ENCODE results near the gene MORN1.
"Not testable (repeated sequence)": the region's sequence is repeated elsewhere in the genome, so short reads cannot be mapped to it uniquely, and the experiment has no call there.

MORN1 gene

DNA sequence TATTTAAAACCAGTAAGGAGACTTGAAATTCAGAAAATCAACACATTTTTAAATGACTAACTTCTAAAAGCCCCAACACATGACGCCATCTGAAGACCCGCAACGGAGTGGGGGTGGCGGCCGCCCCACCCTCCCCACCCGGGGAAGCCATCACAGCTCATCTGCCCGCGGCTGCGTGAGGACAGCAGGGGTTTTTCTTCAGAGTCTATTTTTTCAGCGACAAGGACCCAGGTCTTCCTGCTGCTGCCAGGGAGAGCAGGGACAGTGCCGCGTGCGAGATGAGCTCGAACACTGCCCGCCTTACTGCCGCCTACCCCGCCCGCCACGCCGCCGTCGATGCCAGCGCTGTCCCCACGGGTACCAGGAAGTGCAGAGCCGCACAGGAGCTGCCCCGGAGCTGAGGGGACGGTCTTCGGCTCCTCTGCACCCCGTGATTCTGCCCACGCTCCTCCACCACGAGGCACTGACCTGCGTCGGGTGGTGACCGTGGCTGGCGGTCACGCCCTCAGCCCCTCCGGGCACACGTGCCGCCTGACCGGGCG lies 84.2 kb downstream of the MORN1 start:
- DNase-seq (ENCODE audit: low read depth, low spot score), result no peak

DNA sequence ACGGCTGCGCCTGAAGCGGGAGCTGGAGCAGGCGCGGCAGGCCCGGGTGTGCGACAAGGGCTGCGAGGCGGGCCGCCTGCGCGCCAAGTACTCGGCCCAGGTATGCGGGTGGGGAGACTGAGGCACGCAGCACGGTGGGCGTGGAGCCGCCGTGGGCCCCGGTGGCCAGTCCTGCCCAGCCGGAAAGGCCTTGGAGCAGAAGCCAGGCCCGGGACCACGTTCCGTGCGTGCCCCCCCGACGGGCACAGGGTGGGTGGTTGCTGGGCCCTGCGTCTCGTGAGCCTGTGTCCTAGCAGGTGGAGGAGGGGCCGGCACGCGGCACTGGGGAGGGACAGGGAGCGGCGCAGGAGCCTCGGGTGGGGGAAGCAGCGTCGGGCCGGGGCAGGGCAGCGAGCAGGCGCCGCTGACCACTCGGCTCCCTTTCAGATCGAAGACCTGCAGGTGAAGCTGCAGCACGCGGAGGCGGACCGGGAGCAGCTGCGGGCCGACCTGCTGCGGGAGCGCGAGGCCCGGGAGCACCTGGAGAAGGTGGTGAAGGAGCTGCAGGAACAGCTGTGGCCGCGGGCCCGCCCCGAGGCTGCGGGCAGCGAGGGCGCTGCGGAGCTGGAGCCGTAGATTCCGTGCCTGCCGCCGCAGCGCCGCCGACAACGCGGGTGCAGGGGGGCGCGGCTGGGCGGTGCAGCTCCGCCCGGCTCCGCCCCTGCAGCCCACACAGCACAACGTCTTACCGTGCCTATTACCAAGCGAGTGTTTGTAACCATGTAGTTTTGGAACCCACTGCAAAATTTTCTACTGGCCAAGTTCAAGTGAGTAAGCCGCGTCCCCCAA lies 85.0 kb downstream of the MORN1 start:
- DNase-seq (ENCODE audit: low read depth, low spot score), result no peak

DNA sequence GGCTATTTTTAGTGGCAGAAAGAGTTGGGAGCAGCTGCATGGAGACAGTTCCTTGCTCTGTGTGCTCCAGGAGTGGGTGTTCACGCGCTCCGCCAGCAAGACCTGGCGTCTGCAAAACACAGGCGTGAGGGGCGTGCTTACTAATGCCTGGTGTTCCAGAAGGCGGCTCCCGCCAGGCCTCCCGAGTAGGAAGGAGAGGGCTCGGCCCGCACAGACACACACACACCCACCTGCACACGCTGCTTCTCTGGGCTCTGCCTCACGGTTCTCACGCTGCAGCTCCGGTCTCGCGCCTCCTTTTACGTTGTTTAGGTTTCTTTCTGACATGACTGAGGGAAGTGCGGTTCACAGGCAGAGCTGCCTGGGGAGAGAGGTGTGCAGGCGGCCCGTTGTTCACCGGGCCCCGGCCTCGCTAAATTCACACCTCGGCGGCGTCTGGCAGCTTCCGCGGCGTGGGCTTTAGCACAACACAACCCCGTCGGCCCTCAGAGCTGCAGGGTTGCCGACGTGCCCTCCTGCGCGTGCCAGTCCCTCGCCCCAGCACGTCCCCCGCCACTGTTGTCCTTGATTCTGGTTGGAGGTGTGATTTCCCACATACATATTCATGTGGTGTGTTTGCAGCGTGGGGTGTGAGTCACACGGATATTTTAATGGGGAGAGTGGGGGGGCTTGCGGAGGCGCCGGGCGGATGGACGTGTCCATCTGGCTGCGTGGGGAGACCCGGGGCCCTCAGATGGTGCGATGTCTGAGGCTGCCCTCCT lies 86.3 kb downstream of the MORN1 start:
- DNase-seq (ENCODE audit: low read depth, low spot score), result no peak

- DNase-seq (ENCODE audit: low read depth, low spot score), result no peak
Measured at GRCh38 chr1:2304282-2304681, 87.1 kb downstream of the MORN1 start.

DNA sequence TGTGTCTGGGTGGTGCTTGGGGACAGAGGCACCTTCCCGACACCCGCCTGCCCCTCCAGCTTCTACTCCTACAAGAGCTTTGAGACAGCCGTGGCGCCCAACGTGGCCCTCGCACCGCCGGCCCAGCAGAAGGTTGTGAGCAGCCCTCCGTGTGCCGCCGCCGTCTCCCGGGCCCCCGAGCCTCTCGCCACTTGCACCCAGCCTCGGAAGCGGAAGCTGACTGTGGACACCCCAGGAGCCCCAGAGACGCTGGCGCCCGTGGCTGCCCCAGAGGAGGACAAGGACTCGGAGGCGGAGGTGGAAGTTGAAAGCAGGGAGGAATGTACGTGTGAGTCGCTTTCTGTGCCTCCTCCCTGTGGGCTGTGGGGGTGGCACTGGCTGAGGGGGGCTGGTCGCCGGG lies 87.6 kb downstream of the MORN1 start:
- no peak for DNase-seq (ENCODE audit: low read depth, low spot score)

- DNase-seq (ENCODE audit: low read depth, low spot score), result no peak
Measured at GRCh38 chr1:2303016-2303775, 88.2 kb downstream of the MORN1 start.

GRCh38 chr1:2302292-2302925 lies 88.9 kb downstream of the MORN1 start:
- DNase-seq (ENCODE audit: low read depth, low spot score), result no peak

DNA sequence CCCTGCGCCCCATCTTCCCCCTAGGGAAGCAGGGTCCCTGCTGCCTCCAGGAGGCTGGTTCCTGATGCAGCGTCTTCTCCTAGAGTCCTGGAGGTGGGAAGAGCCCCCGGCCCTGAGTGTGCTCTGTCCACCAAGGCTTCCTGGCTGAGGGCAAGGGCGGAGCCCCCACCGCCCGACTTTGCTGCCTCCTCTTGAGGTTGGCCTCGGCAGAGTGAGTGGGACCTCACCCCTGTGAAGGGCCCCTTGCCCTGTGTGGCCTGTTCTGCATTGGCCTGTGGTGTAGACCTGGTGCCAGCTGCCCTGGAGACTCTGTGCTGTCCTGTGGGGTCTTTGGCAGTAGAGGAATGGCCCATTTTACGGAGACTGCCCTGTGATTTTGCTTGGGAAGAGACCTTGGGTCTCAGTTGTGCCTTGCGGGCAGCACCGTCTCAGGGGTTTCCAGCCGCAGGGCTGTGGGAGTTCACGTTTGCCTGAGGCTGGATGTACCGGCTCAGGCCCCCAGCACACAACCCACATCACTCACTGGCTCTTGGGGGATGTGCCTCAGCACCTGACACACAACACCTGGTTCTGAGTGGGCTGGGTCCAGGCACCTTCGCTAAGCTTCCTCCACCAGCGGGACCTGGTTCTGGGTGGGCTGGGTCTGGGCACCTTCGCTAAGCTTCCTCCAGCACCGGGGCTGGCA lies 89.6 kb downstream of the MORN1 start:
- no peak for DNase-seq (ENCODE audit: low read depth, low spot score)

GRCh38 chr1:2300851-2301606 lies 90.3 kb downstream of the MORN1 start:
- DNase-seq (ENCODE audit: low read depth, low spot score), result peak; percentile 51

DNA sequence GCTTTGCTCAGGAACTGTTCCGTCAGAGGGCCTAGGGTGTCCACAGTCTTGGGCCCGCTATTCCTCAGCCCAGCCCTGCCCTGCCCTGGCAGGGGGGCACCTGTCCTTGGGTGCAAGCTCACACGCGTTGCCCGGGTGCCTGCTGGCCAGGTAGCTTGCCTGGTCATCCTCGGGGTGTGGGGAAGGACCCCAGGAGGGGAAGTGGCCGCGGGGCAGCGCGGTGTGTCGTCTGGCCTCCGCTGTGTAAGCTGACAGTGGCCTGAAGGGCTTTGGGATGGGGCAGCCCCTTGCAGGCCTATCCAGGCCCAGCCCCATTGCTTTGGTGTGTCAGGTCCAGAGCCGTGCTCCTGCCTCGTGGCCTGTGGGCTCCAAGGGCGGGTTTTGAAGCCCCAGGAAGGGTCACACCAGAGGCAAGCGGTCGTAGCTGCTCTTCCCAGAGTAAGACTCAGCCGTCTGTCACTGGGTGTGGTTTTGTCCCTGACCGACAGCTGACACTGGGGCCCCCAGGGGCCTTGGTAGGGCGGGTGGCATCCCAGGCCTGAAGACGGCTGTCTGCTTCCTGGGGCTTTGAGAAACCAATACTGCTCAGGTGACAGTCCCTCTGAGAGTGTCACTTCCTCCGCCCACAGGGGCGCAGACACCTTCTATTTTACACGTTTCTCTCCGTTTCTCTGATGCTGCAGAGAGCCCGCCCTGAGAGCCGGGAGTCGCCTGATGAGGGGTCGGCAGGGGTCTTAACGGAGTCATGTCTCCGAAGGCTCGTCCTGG lies 91.2 kb downstream of the MORN1 start:
- DNase-seq (ENCODE audit: low read depth, low spot score), result no peak

DNA sequence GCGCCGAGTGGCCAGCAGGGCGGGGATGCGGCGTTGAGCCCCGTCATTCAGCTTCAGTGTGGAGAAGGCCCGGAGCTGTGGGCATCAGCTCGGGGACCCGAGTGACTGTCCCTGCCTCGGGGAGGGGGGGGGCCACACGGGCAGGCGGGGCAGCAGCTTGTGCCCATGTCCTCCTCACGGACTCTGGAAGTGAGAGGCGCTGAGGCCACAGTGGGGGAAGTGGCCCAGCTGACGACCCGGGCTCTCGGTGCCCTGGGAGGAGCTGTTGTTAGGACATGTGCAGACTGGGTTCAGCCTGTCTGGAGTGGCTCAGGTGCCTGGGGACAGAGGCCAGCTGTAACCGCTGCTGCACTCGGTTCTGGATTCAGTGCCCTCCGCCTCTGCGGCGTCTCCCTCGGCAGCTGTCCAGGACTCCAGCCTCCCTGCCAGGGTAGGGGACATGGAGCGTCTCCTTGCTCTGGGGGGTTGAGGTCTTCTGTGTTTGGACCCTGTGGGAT lies 92.2 kb downstream of the MORN1 start:
- DNase-seq (ENCODE audit: low read depth, low spot score), result no peak

- DNase-seq (ENCODE audit: low read depth, low spot score), result no peak
Measured at GRCh38 chr1:2298685-2299084, 92.7 kb downstream of the MORN1 start.

GRCh38 chr1:2297246-2298011 lies 93.9 kb downstream of the MORN1 start:
- no peak for DNase-seq (ENCODE audit: low read depth, low spot score)

DNA sequence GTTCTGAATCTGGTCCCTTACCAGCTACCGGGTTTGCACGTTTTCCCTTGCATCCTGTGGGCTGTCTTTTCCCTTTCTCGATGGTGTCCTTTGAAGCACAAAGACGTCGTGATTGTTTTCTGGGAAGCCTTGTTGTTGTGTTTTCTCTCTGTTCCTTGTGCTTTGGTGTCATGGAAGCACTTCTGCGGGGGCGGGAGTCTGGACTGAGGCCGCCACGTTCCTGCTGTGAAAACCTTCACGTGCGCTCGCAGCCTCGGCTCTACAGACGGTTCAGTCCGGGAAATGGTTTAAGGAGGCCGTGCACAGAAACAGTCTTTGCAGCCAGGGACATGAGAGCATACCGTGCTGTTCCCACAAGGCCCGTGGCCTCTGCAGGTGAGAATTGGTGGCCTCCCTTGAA lies 94.7 kb downstream of the MORN1 start:
- DNase-seq (ENCODE audit: low read depth, low spot score), result no peak

- DNase-seq (ENCODE audit: low read depth, low spot score), result not testable (repeated sequence)
Measured at GRCh38 chr1:2296211-2296610, 95.1 kb downstream of the MORN1 start.

GRCh38 chr1:2295526-2295925 lies 95.8 kb downstream of the MORN1 start:
- DNase-seq (ENCODE audit: low read depth, low spot score), result no peak

DNA sequence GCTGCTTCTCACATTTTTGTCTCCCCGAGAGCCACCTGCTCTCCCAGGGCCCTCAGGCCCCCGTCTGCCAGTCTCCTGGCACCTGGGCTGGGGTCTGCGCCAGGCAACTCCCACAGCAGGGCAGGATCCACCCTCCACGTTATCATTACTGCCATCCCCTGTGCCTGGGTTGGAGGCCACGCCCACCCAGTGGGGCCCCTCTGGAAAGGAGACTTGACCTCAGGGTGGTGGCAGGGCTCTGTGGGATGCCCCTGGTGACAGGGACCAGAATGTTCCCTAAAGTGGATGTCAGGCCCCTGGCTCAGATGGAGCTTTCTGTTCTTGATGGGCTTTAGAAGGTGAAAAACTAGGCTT lies 96.7 kb downstream of the MORN1 start:
- DNase-seq (ENCODE audit: low read depth, low spot score), result no peak

- DNase-seq (ENCODE audit: low read depth, low spot score), result no peak
Measured at GRCh38 chr1:2294033-2294724, 97.2 kb downstream of the MORN1 start.

Measured in brain pericyte (primary cell).